ENCODE measurements around the gene LEKR1. TPM values are rescaled to one million over a fixed set of nuclear protein-coding genes. Genes with fewer than 3 reads are reported as not detected.

LEKR1 gene
- total and polyA plus RNA-seq, 9 of the 15 experiments (the other 6 are each of a cell fraction or from before 2014, with no cell fraction given) = 0.76 to 1.8 (median 1.2) TPM

- TF ChIP-seq PHB (CRISPR knock-in tag; IDR thresholded peaks at IDR 0.05) (no peak), EP300 (IDR thresholded peaks at IDR 0.05; ENCODE audit: low read length) (no peak)
- FAIRE-seq (no peak), DNase-seq (ENCODE audit: extremely low read depth in 1 of 4, low spot score in 3 of 4) (no peak), ATAC-seq (no peak)
- no peaks in the 10 kb centered on the region for H3K36me3 ChIP-seq (ENCODE audit: control insufficient read depth, insufficient read depth, low read length)
- no peaks in the 10 kb centered on the region for H3K9me1 ChIP-seq (ENCODE audit: control insufficient read depth, insufficient read depth, low read length)
- no peaks in the 10 kb centered on the region for H3K9me3 ChIP-seq (replicated peaks; ENCODE audit: control insufficient read depth, insufficient read depth, low read depth, low read length)
- WGBS (ENCODE audit: insufficient coverage, low coverage, missing lambda C conversion rate) = 10% methylated on average over 1 of the region's 1 CpG
- ChIA-PET CTCF (ENCODE audit: low intra/inter-chr PET ratio) (no interaction called here), POLR2A (interaction anchor here (0.5 kb wide), 1 partner anchor 29 kb away, joined by 3 read pairs; no protein-coding TSS in a partner anchor)
- H3K4me2 ChIP-seq (ENCODE audit: insufficient read depth, low read length) = no peak overlapping the region
- H3K4me3 ChIP-seq = no peak overlapping the region
- H3K79me2 ChIP-seq (ENCODE audit: control insufficient read depth, insufficient read depth, low read length) = no peaks in the 10 kb centered on the region
- in situ Hi-C loops (cut with MboI) (no loop called here), intact Hi-C loops (cut with micrococcal nuclease) (no loop called here)
- H4K20me1 ChIP-seq (replicated peaks; ENCODE audit: control insufficient read depth, insufficient read depth, low read length) = no peaks in the 10 kb centered on the region
- no peaks in the 10 kb centered on the region for H3K4me1 ChIP-seq (replicated peaks in 1 of 2; ENCODE audit: control insufficient read depth in 2 of 2, insufficient read depth in 2 of 2, low read length in 2 of 2)
- H3K27me3 ChIP-seq (ENCODE audit: control insufficient read depth in 2 of 2, insufficient read depth in 2 of 2, low read length in 2 of 2) = no peaks in the 10 kb centered on the region
- H2AFZ ChIP-seq (ENCODE audit: low read depth, low read length) = no peak overlapping the region
- BruUV-seq (replicated peaks) = no TSS peak
- no peak overlapping the region for H3K27ac ChIP-seq (ENCODE audit: extremely low read depth, low read depth, low read length)
- no peak overlapping the region for H3K9ac ChIP-seq (ENCODE audit: insufficient read depth in 1 of 2, low read depth in 2 of 2, low read length in 2 of 2)
Measured at GRCh38 chr3:157026091-157026490, 199.9 kb downstream of the LEKR1 start.

GRCh38 chr3:157027861-157028745 is 201.9 kb downstream of the LEKR1 start:
- H3K27me3 ChIP-seq (ENCODE audit: control insufficient read depth in 2 of 2, insufficient read depth in 2 of 2, low read length in 2 of 2) = no peaks in the 10 kb centered on the region; a peak in 1 of 5 replicates
- peak; percentile 49 for FAIRE-seq
- no peaks in the 10 kb centered on the region for H3K9me3 ChIP-seq (replicated peaks; ENCODE audit: control insufficient read depth, insufficient read depth, low read depth, low read length)
- H3K9me1 ChIP-seq (ENCODE audit: control insufficient read depth, insufficient read depth, low read length) = no peaks in the 10 kb centered on the region
- BruUV-seq (replicated peaks) = no TSS peak
- no peak overlapping the region for H3K4me2 ChIP-seq (ENCODE audit: insufficient read depth, low read length)
- H3K36me3 ChIP-seq (ENCODE audit: control insufficient read depth, insufficient read depth, low read length) = no peaks in the 10 kb centered on the region
- 18% methylated on average over 7 of the region's 7 CpGs for WGBS (ENCODE audit: insufficient coverage, low coverage, missing lambda C conversion rate)
- intact Hi-C loops (cut with micrococcal nuclease) = no loop called here
- CTCF ChIA-PET (ENCODE audit: low intra/inter-chr PET ratio) = no interaction called here
- POLR2A ChIA-PET = interaction anchor here (0.6 kb wide), 1 partner anchor 288 kb away, joined by 4 read pairs; no protein-coding TSS in a partner anchor
- no peak overlapping the region for H3K9ac ChIP-seq (ENCODE audit: insufficient read depth in 1 of 2, low read depth in 2 of 2, low read length in 2 of 2)
- no peak for DNase-seq (ENCODE audit: extremely low read depth in 1 of 4, low spot score in 3 of 4)
- no peak overlapping the region for H2AFZ ChIP-seq (ENCODE audit: low read depth, low read length)
- H3K79me2 ChIP-seq (ENCODE audit: control insufficient read depth, insufficient read depth, low read length) = no peaks in the 10 kb centered on the region
- ATAC-seq = no peak
- no peaks in the 10 kb centered on the region for H4K20me1 ChIP-seq (replicated peaks; ENCODE audit: control insufficient read depth, insufficient read depth, low read length)
- no peak overlapping the region for H3K27ac ChIP-seq (ENCODE audit: extremely low read depth, low read depth, low read length)
- H3K4me1 ChIP-seq (replicated peaks in 1 of 2; ENCODE audit: control insufficient read depth in 2 of 2, insufficient read depth in 2 of 2, low read length in 2 of 2) = no peaks in the 10 kb centered on the region
- H3K4me3 ChIP-seq = no peak overlapping the region
- in situ Hi-C loops (cut with MboI) = no loop called here
- no peak for TF ChIP-seq ZBTB17 (CRISPR knock-in tag; IDR thresholded peaks at IDR 0.05)
- TF ChIP-seq MYC (IDR thresholded peaks at IDR 0.05; ENCODE audit: low read depth, low read length) = no peak
- TF ChIP-seq MYC (CRISPR knock-in tag; IDR thresholded peaks at IDR 0.05; ENCODE audit: borderline replicate concordance, low read depth) = no peak
- TF ChIP-seq AFF1 (IDR thresholded peaks at IDR 0.05; ENCODE audit: low read depth in 1 of 2, partially characterized antibody in 2 of 2) = no peak
- TF ChIP-seq, protein P1, sequence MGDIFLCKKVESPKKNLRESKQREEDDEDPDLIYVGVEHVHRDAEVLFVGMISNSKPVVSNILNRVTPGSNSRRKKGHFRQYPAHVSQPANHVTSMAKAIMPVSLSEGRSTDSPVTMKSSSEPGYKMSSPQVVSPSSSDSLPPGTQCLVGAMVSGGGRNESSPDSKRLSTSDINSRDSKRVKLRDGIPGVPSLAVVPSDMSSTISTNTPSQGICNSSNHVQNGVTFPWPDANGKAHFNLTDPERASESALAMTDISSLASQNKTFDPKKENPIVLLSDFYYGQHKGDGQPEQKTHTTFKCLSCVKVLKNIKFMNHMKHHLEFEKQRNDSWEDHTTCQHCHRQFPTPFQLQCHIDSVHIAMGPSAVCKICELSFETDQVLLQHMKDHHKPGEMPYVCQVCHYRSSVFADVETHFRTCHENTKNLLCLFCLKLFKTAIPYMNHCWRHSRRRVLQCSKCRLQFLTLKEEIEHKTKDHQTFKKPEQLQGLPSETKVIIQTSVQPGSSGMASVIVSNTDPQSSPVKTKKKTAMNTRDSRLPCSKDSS (IDR thresholded peaks at IDR 0.05; ENCODE audit: low read depth, partially characterized antibody) = no peak
- no peak for TF ChIP-seq SAFB2 (IDR thresholded peaks at IDR 0.05; ENCODE audit: borderline replicate concordance, low read depth, low read length, severe bottlenecking)
- TF ChIP-seq NCOR1 (IDR thresholded peaks at IDR 0.05) = no peak

Data from K562 (cell line).